HEK293 (cell line): ENCODE measurements around the gene DNAH8.

ENCODE experiments used
- PATZ1 ChIP-seq: fragments of 450-650 bp; formaldehyde crosslinking; IDR thresholded peaks from 2 replicates; pipeline ENCODE4 v1.5.1; 2016; ENCODE audit warnings: missing biosample characterization, missing genetic modification characterization
- PRDM2 ChIP-seq: fragments of 450-650 bp; formaldehyde crosslinking; IDR thresholded peaks from 2 replicates; pipeline ENCODE4 v1.5.1; 2016; ENCODE audit warnings: missing biosample characterization, missing genetic modification characterization, borderline replicate concordance
- ZBTB49 ChIP-seq: fragments of 450-650 bp; formaldehyde crosslinking; IDR thresholded peaks from 2 replicates; pipeline ENCODE4 v1.5.1; 2016; ENCODE audit warnings: missing biosample characterization, missing genetic modification characterization, low read depth
- ZNF174 ChIP-seq: fragments of 450-650 bp; formaldehyde crosslinking; IDR thresholded peaks from 2 replicates; pipeline ENCODE4 v1.5.0; 2017; ENCODE audit warnings: missing biosample characterization, mild to moderate bottlenecking, missing genetic modification characterization
- ZNF18 ChIP-seq: fragments of 450-650 bp; formaldehyde crosslinking; IDR thresholded peaks from 2 replicates; pipeline ENCODE4 v1.5.1; 2016; ENCODE audit warnings: missing biosample characterization, missing genetic modification characterization
- ZNF223 ChIP-seq: fragments of 450-650 bp; formaldehyde crosslinking; IDR thresholded peaks from 2 replicates; pipeline ENCODE4 v1.5.1; 2016; ENCODE audit warnings: missing biosample characterization, missing genetic modification characterization
- ZNF366 ChIP-seq: fragments of 450-650 bp; formaldehyde crosslinking; conservative IDR thresholded peaks from 2 replicates; pipeline ENCODE4 v1.5.1; 2016; ENCODE audit warnings: missing biosample characterization, missing genetic modification characterization
- ZNF837 ChIP-seq: fragments of 450-650 bp; formaldehyde crosslinking; IDR thresholded peaks from 2 replicates; pipeline ENCODE4 v1.5.1; 2016; ENCODE audit warnings: missing biosample characterization, missing genetic modification characterization
- TF ChIP-seq, protein P1 (sequence below): fragments of 450-650 bp; formaldehyde crosslinking; IDR thresholded peaks from 2 replicates; pipeline ENCODE4 v1.5.1; 2016; ENCODE audit warnings: missing biosample characterization, missing genetic modification characterization
- TF ChIP-seq, protein P2 (sequence below): fragments of 450-650 bp; formaldehyde crosslinking; IDR thresholded peaks from 2 replicates; pipeline ENCODE4 v1.5.1; 2016; ENCODE audit warnings: missing biosample characterization, missing genetic modification characterization, low read depth
- TF ChIP-seq, protein P3 (sequence below): fragments of 450-650 bp; formaldehyde crosslinking; IDR thresholded peaks from 2 replicates; pipeline ENCODE4 v1.5.1; 2016; ENCODE audit warnings: missing biosample characterization, missing genetic modification characterization

DNA sequence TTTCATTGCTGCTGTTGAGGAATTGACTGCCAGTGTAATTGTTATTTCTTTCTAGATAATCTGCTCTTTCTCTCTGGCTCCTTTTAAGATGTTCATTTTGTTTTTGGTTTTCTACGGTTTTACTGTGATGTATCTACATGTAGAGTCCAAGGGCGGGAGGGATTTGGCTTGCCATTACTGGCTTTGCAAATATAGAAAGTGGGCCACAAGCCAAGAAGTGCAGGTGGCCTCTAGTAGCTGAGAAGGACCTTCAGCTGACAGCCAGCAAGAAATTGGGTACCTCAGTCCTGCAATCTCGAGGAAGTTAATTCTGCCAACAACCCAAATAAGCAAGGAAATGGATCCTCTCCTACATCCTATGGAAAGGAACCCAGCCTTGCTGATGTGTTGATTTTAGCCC, 290.7 kb downstream of the DNAH8 start:
- TF ChIP-seq ZNF366 (tag by site-specific recombination) (no peak), ZNF174 (tag by site-specific recombination) (no peak), ZBTB49 (tag by site-specific recombination) (no peak), ZNF223 (tag by site-specific recombination) (no peak), PRDM2 (tag by site-specific recombination) (no peak), ZNF837 (tag by site-specific recombination) (no peak), PATZ1 (tag by site-specific recombination) (no peak), ZNF18 (tag by site-specific recombination) (no peak)
- TF ChIP-seq, protein P1, sequence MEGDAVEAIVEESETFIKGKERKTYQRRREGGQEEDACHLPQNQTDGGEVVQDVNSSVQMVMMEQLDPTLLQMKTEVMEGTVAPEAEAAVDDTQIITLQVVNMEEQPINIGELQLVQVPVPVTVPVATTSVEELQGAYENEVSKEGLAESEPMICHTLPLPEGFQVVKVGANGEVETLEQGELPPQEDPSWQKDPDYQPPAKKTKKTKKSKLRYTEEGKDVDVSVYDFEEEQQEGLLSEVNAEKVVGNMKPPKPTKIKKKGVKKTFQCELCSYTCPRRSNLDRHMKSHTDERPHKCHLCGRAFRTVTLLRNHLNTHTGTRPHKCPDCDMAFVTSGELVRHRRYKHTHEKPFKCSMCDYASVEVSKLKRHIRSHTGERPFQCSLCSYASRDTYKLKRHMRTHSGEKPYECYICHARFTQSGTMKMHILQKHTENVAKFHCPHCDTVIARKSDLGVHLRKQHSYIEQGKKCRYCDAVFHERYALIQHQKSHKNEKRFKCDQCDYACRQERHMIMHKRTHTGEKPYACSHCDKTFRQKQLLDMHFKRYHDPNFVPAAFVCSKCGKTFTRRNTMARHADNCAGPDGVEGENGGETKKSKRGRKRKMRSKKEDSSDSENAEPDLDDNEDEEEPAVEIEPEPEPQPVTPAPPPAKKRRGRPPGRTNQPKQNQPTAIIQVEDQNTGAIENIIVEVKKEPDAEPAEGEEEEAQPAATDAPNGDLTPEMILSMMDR (tag by site-specific recombination) = no peak
- TF ChIP-seq, protein P2, sequence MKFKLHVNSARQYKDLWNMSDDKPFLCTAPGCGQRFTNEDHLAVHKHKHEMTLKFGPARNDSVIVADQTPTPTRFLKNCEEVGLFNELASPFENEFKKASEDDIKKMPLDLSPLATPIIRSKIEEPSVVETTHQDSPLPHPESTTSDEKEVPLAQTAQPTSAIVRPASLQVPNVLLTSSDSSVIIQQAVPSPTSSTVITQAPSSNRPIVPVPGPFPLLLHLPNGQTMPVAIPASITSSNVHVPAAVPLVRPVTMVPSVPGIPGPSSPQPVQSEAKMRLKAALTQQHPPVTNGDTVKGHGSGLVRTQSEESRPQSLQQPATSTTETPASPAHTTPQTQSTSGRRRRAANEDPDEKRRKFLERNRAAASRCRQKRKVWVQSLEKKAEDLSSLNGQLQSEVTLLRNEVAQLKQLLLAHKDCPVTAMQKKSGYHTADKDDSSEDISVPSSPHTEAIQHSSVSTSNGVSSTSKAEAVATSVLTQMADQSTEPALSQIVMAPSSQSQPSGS (tag by site-specific recombination) = no peak
- TF ChIP-seq, protein P3, sequence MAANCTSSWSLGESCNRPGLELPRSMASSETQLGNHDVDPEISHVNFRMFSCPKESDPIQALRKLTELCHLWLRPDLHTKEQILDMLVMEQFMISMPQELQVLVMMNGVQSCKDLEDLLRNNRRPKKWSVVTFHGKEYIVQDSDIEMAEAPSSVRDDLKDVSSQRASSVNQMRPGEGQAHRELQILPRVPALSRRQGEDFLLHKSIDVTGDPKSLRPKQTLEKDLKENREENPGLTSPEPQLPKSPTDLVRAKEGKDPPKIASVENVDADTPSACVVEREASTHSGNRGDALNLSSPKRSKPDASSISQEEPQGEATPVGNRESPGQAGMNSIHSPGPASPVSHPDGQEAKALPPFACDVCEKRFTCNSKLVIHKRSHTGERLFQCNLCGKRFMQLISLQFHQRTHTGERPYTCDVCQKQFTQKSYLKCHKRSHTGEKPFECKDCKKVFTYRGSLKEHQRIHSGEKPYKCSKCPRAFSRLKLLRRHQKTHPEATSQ (tag by site-specific recombination) = no peak
